Right ventricle myocardium inferior (tissue), 1 donor: ENCODE measurements around the gene GPR179. TPM values are rescaled to one million over a fixed set of nuclear protein-coding genes. Genes with fewer than 3 reads are reported as not detected.

Experiments used
- ATAC-seq: fragments of 200-7000 bp; cut with Tn5 transposase; one replicate; pipeline ENCODE4 v1.9.1; 2020; ENCODE audit warnings: mild to moderate bottlenecking, moderate library complexity
- DNase-seq: peaks from one replicate; pipeline ENCODE4 v3.0.0; 2021; ENCODE audit errors: missing footprints
- intact Hi-C: fragments of 100-400 bp; cut with DNase I; formaldehyde crosslinking; loops from one replicate; pipeline ENCODE4 v1.11.0; 2022
- total RNA-seq: library from RNA; stranded (reverse); fragmentation: NEBNext Ultra II Directional; extraction: Animal tissue kit (Norgen Biotek cat#: 25700); gene quantifications from one replicate; pipeline ENCODE4 v1.2.1, GENCODE V29; 2021
- donor health status: DM: no; HTN: yes; CAD: no; lungs with severe emphysema.

GPR179 gene
- total RNA-seq, 1 donor from 2014 or later = not detected

DNA sequence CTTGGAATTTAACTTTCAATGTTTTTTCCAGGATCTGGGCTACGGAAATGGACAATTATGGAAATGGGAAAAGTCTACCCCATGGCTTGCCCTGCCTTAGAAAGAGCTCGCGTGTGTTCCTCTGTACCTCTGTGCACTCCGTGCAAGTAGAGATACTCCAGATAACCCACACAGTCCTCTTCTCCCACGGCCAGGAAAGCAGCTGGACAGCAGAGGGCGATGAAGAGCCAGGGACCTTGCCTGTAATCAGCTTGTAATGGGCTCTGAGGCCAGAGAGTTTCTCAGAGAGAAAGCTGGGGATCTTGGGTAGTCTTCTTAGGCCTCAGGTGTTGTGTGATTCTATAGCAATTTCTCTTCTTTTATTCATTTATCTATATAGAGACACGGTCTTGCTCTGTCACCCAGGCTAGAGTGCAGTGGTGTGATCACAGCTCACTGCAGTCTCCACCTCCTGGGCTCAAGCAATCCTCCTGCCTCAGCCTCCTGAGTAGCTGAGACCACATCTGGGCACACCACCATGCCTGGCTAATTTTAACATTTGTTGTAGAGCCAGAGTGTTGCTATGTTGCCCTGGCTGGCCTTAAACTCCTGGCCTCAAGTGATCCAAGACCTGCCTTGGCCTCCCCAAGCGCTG, 5.5 kb upstream of the GPR179 start:
- ATAC-seq (peak; percentile 54), DNase-seq (peak; percentile 88)

DNA sequence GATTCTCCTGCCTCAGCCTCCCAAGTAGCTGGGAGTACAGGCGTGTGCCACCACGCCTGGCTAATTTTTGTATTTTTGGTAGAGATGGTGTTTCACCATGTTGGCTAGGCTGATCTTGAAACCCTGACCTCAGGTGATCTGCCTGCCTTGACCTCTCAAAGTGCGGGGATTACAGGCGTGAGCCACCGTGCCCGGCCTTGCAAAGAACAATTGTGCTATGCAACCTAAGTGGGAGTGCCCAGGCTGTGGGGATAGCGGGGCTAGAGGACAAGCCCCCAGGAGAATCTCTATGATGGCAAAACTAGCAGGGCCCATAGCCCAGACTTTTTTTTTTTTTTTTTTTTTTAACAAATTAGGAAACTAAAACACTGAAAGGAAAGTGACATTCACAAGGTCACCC, 2.0 kb upstream of the GPR179 start:
- ATAC-seq (no peak), DNase-seq (no peak)
- intact Hi-C loops = no loop called here

More for the DNA sequence above, 5.5 kb upstream of the GPR179 start:
- intact Hi-C loops = loop anchor here (1.0 kb wide), 1 partner anchor 65 kb away; no protein-coding TSS in a partner anchor

DNA sequence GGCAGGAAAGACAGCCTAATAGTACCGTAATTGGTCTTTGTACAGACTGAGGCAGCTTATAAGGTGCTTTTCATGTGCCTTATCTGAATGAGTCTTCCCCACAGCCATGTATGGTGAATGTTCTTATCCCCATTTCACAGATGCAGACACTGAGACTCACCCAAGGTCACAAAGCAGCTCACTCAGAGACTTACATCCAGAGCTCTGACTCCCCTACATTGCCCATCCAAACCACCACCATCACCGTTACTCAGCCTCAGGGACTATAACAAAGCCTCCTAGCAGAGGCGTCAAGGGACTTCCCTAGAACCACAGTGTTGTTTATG, 627 bp upstream of the GPR179 start:
- DNase-seq (no peak), ATAC-seq (no peak)
- intact Hi-C loops = no loop called here

DNA sequence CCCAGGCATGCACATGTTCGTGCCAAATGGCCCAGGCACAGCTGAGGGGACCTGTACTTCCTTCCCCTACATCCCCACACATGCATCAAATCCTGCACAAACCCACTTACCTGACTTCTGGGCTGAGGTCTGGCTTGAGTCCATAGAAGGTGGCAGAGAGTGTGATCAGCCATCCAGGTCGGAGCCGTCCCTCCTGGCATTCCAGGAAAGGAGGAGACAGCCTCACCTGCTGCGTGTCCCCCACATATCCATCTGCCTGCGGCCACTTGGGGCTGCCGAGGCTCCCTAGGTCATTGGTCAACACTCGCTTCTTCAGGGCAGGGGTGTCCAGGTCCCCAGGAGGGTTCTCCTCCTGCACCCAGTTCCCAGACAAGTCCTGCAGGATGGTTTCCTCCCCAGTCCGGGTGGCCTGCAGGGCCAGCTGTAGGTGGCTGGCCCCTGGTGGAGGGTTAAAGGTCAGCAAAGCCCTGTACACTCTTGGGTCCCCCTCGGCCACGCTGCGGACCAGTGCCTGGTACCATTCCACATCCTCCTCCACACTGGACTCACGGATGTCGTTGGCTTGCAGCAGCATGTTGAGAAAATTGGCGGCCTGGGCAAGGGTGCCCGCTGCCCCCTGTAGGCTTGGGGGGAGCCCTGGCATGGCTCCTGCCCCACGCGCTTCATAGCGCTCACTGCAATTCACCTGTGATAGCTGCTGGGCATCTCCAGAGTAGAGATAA, 709 bp downstream of the GPR179 start:
- DNase-seq = no peak
- ATAC-seq = no peak

DNA sequence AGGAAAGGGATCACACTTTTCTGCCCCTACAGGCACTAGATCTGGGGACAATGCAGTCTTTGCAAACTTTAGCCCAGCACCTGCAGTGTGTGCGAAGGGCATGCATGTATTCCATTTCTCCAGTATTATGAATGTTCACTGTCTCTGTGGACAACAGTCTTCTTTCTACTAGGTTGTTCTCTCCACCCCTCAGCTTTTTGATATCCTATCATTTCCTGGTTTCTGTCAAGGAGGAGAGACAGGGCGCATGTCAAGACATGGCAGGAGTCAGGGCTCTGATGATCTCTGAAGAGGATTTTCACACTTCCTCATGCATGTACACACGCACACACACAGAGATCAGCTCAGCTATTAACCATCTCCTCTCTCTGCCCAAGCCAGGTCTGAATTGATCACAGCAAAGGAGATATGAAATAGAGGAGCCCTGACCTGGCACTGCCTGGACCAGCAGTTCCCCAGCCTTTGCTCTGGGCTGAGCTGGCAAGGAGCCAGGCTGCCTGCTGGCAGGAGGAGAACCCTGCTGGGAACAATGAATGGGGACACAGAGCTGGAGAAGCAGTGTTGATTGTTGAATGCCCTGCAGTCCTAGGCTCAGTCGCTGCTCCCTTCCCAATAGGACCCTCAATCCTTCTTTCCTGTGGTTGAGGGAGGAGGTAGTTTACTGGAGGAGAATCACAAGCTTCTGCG, 2.6 kb downstream of the GPR179 start:
- peak; percentile 79 for ATAC-seq
- intact Hi-C loops = no loop called here
- peak; percentile 81 for DNase-seq

More for the DNA sequence above, 709 bp downstream of the GPR179 start:
- intact Hi-C loops = no loop called here

DNA sequence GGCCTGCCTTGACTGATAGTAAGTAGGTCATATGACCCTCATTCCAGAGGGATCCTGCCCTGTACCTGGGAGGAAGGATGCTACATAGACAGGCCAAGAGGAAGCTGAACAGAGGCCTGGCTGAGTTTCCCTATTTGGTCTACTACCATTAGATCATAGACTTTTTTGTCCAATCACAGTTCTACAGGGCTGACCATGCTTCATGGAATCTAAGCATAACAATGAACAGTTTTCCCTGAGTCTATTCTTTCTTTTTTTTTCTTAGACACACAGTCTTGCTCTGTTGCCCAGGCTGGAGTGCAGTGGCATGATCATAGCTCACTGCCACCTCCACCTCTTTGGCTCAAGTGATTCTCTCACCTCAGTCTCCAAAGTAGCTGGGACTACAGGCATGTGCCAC, 3.9 kb downstream of the GPR179 start:
- intact Hi-C loops = no loop called here
- ATAC-seq (no peak), DNase-seq (no peak)

DNA sequence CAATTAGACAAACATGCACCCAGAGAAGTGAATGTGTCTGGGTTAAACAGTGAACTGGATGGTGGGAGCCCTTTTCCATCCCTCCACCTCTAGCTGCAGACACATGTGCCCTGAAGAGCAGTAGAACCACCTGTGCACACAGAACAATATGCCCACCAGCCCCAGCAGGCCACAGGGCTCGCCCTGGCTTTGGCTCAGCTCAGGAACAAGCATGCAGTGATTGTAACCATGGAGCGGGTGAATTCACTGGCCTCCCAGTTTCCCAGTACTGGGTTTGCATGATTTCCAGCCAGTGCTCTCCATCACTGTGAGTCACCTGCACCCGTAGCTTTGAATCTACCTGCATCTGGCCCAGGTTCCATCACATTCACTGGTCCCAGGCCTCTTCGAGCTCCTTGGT, 5.2 kb downstream of the GPR179 start:
- intact Hi-C loops = no loop called here
- DNase-seq = no peak

DNA sequence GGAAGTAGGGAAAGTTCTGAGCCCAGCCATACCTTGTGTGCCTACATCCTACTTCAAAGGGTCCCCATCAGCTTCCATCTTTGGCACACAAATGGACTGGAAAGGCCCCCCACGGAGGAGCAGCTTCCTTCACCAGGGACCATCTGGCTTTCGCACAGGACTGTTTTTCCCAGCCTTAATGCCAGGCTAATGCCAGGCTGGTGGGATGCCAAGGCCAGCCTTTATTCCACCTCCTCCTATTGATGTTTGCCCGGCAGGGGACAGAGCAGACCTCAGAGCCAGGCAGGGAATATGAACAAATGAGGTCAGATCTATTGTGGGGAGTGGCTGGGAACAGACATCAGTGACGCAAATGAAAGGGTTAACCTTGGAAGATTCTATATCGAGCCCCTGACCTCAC, 5.7 kb downstream of the GPR179 start:
- intact Hi-C loops = no loop called here
- DNase-seq (no peak), ATAC-seq (no peak)

More for the DNA sequence above, 5.2 kb downstream of the GPR179 start:
- ATAC-seq = no peak

DNA sequence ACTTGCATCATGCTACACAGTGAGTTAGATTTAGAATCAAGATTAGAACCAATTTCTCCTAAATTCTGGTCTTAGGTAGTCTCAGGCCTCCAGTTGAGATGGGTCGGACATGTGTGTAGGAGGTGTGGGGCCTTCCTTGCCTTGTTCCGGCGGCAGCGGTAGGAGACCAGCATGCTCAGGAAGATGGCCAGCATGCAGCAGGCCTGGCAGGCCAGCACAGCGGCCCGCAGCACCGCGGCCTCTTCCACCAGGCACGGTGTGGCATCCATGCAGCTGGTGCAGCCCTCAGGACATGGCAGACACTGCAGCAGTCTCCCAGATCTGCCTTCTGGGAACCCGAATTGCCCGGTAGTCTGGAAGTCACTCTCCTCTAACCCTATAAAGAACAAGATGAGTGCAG, 6.9 kb downstream of the GPR179 start:
- no peak for DNase-seq
- ATAC-seq = no peak
- intact Hi-C loops = no loop called here

DNA sequence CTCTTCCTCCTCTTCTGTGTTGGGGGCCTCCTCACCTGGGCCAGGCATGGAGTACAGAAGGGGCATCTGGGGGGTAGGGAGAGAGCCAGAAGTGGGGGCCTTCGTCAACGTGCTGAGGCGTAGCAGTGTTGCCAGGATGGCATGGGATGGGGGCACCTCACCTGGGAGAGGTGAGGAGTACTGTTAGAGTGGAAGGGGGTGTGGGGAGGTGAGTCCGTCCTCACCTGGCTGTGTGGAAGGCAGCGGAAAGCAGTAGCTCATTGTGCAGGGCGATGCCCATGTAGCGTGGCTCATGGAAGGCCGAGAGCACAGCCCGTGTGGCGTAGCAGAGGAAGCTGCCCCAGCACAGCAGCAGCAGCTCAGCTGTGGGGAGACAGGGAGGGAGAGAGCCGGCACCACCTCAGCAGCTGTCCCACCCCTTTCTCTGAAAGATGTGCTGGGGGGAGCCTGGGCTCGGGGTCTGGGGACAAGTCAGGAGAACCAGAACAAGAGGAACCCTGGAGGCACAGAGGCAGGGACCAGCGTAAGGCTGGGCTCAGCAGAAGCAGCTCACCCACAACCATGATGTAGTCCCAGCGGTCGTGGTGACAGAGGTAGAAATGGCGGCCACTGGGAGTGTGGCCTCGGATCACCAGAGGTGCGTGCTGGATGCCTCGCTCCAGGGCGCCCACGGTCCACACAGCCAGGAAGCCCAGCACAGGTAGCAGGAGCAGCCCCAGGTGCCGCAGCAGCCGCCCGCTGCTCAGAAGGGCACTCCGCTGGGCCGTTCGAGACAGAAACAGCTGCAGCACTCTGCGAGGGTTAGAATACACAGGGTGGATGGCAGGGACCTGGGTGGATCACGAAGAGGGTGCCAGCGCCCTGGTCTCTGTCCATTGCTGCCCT, 9.0 kb downstream of the GPR179 start:
- no peak for DNase-seq
- intact Hi-C loops = no loop called here
- no peak for ATAC-seq

DNA sequence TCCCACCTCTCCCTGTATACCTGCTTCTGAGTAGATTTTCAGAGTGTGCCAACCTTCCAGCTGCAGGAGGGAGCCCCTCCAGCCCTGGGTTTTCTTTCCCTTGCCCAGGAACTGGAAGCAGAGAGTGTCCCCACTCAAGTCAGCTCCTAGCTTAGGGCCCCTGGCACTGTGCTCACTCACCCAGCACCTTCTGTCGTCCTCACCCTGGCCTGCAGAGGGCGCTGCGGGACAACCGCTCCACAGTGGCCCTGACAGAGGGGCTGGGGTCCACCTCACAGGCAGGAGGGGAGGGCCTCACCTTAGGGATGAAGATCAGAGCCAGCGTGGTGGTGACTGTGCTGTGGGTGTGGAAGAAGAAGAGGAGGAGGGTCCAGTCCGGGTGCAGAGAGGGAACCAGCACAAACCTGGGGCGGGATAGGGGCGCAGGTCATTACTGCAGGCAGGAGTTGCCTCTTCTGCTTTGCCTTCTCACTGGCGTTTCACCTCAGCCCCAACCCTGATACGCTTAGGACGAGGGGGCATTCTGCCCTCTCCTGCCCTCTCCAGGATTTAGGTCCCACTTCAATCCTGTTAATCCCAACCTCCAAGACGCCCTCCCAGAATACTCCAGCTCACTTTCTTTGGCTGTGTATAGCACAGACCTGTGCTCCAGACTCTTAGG, 10.0 kb downstream of the GPR179 start:
- no peak for DNase-seq
- intact Hi-C loops = no loop called here
- no peak for ATAC-seq

DNA sequence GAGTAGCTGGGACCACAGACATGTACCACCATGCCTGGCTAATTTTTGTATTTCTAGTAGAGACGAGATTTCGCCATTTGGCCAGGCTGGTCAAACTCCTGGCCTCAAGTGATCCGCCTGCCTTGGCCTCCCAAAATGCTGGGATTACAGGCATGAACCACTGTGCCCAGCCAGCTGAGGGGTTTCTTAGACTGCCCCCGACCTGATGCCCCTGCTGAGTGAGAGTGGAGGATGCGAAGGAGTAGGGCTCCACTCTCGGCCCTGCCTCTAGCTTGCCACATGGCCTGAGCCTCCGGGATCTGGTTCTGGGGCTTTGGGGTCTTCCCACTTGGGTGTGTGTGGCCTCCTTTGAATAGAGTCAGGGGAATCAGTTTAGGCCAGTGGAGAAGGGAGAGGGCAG, 11.0 kb downstream of the GPR179 start:
- ATAC-seq (no peak), DNase-seq (no peak)
- intact Hi-C loops = no loop called here

DNA sequence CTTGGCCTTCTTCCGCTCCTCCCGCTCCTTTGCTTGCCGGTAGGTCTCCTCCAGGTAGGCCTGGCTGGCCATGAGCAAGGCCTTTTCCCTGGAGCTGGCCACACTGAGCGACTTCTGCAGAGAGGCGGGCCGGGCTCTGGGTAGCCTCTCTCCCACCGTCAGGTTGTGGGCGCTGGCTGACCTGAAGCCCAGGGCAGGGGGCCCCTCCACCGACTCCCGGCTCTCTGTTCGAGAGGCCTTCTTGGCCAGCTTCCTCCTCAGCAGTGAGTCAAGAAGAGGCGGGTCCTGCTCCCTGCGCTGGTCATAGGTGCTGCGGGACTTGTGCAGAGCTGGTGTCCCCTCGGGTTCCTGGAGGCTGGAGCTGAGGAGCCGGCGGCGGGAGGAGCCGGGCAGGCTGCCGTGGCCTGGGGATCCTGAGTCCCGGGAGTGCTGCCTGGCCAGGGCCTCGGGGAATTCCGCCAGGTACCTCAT, 12.8 kb downstream of the GPR179 start:
- DNase-seq (no peak), ATAC-seq (no peak)
- intact Hi-C loops = no loop called here

DNA sequence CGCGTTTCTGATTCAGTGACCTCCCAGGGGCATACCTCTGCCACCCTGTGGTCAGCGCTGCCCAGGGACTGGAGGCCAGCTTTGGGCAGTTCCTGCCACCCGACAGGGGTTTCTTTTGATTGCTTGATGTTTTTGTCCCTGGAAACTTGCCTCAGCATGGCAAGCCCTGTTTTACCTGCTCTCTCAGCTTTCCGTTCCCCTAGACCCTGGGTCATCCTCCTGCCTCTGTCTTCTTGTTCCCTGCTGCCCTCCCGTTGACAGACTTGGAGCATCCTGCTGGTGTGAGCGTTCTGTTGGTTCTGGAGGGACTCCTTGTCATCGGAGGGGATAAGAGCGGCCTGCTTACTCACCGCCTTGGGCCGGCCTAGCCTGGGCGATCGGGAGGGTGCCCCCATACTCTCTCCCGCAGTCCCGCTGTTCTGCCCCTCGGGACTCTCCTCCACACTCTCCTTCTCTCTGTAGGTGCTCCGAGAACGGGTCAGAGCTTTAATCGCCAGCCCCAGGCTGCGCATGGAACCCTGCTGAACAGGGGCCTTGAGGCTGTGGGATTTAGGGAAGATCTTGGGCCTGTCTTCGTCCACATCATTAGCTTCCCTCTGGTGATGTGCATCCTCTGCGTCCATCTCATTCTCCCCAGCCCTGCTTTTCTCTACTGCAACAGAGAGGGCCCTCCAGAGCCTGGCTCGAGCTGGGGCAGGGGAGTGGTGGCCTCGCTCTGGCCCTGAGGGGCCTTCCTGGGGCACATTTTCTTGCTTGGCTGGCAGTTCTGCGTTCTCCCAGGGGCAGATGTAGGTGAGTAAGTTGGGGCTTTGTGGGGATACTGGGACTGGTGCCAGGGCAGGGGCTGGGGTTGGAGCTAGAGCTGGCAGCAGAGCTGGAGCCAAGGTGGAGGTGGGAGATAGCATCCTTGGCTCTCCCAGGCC, 13.7 kb downstream of the GPR179 start:
- DNase-seq (no peak), ATAC-seq (no peak)
- intact Hi-C loops = no loop called here

DNA sequence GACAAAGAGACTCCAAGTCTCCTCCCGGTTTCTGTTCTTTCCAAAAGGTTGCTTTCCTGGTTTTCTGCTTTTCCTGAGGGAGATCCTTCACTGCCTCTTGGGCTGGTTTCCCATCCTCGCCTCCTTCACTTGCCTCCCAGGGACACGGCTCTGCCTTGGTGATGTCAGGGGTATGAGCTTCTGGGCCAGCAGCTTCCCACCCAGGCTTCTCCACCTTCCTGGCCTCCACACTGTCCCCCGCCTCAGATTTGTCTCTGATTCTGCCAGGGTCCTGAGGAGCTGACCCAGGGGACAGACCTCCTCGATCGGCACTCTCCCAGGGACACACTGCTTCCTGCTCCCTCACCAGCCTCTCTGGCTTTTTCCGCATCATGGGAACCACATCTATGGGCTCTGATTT, 14.5 kb downstream of the GPR179 start:
- intact Hi-C loops = no loop called here
- DNase-seq = no peak

DNA sequence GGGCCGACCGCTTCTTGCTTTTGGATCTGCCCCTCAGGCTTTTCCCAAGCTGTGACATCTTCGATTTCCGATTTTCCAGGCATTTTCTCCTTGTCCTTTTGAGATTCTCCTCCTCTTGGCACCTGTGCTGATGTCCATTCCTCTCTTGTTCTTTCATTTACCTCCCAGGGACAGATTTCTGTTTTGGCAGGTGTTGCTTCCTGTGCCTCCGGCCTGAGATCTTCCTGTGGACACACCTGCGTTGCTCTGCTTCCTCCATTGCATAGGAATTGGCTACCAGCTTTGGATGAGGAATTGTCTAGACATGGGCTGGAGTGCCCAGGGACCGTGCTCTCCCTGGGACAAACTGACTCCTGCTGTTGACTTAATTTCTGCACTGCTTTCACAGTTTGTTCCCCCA, 15.1 kb downstream of the GPR179 start:
- DNase-seq = no peak
- intact Hi-C loops = no loop called here
- no peak for ATAC-seq

More for the DNA sequence above, 14.5 kb downstream of the GPR179 start:
- ATAC-seq = no peak

DNA sequence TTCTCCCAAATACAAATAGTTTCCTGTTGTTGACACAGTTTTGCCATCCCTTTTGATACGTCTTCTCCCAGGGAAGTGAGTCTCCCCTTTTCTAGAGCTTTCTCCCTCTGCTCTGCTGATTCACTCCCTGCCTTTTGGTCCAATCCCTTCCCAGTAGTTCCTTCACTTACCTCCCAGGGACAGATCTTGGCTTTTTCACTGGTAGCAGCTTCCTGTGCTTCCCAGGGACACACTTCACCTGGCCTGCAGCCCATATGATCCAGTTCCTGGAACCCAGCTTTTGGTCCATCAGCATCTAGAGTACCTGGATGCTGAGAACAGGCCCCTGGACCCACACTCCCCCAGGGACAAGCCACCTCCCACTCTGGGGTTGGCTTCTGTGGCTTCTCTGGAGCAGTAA, 15.8 kb downstream of the GPR179 start:
- no peak for ATAC-seq
- intact Hi-C loops = no loop called here
- DNase-seq = no peak
